Psoas muscle (tissue), 8 donors: ENCODE data around the gene YPEL2. TPM values are rescaled to one million over a fixed set of nuclear protein-coding genes. Genes with fewer than 3 reads are reported as not detected.

Experiments
- ATAC-seq, 4 donors: fragments of 200-7000 bp; cut with Tn5 transposase; one replicate each; pipeline ENCODE4 v1.9.1; 2020; ENCODE audit warnings: moderate library complexity in 3 of 4, mild to moderate bottlenecking in 2 of 4
- DNase-seq, 2 donors: peaks; one replicate each; pipeline ENCODE4 v3.0.0-alpha.2; 2020
- H3K27ac ChIP-seq: fragments of 200-600 bp; one replicate; pipeline ENCODE4 v1.8.0; 2022
- H3K27me3 ChIP-seq, 3 donors: fragments of 200-600 bp in 1 of 3; one replicate each; pipeline versions ENCODE4 v1.6.1 to v1.8.0; 2013 to 2022; ENCODE audit warnings: low read length in 2 of 3, mild to moderate bottlenecking in 2 of 3, moderate library complexity in 1 of 3; ENCODE audit not compliant: insufficient read depth in 3 of 3
- H3K36me3 ChIP-seq, 2 donors: fragments of 200-600 bp in 1 of 2; one replicate each; pipeline versions ENCODE4 v1.6.1 to v1.8.0; 2013 to 2022; ENCODE audit warnings: low read depth in 1 of 2, mild to moderate bottlenecking in 1 of 2, moderate library complexity in 1 of 2; ENCODE audit not compliant: insufficient read depth in 1 of 2
- H3K4me1 ChIP-seq: fragments of 200-600 bp; one replicate; pipeline ENCODE4 v1.8.0; 2022
- H3K4me3 ChIP-seq: fragments of 200-600 bp; one replicate; pipeline ENCODE4 v1.8.0; 2022; ENCODE audit warnings: mild to moderate bottlenecking
- H3K9me3 ChIP-seq: fragments of 200-600 bp; one replicate; pipeline ENCODE4 v1.8.0; 2022
- WGBS, 3 donors: extraction: QIAGEN DNeasy Blood & Tissue Kit; methylation state at CpG; one replicate each; pipeline versions ENCODE4 v1.1.6 to v1.1.7; 2013; 5-methylcytosine and 5-hydroxymethylcytosine counted together
- intact Hi-C, 2 donors: fragments of 100-400 bp; cut with DNase I; formaldehyde crosslinking; loops; one replicate each; pipeline versions ENCODE4 v1.11.0 to v1.14.2; 2022
- polyA plus RNA-seq, 3 donors: library from polyadenylated mRNA; stranded (reverse); fragments of 200-250 nt; gene quantifications; one replicate each; pipeline ENCODE4 v1.2.3, GENCODE V29; 2013
- total RNA-seq, 4 donors: library from RNA; stranded (reverse); fragmentation: NEBNext Ultra II Directional in 2 of 4; extraction: Animal tissue kit (Norgen Biotek cat#: 25700) in 2 of 4; gene quantifications; one replicate each; pipeline versions ENCODE4 v1.2.1 to v1.2.4, GENCODE V29; 2021 to 2023
- TF ChIP-seq, protein P1 (sequence below): fragments of 200-600 bp; IDR thresholded peaks from one replicate; pipeline ENCODE4 v1.8.0; 2022; ENCODE audit warnings: antibody characterized with exemption
- donor health status: healthy with polysubstance abuse.
- donor health status: DM: no; HTN: no; CAD: no; lungs with moderate emphysema.
- donor health status: Bipolar disorder and iron deficiency.
- donor health status: healthy.
- donor health status: DM: yes; HTN: yes; CAD: no.
- donor health status: DM: no; HTN: no; CAD: no.
- donor health status: DM: no; HTN: no; CAD: no.
- donor health status: DM: yes; HTN: yes; CAD: no.

Gene YPEL2
- total and polyA plus RNA-seq, 7 donors: 1.9 to 47.8 (median 19.9) TPM

DNA sequence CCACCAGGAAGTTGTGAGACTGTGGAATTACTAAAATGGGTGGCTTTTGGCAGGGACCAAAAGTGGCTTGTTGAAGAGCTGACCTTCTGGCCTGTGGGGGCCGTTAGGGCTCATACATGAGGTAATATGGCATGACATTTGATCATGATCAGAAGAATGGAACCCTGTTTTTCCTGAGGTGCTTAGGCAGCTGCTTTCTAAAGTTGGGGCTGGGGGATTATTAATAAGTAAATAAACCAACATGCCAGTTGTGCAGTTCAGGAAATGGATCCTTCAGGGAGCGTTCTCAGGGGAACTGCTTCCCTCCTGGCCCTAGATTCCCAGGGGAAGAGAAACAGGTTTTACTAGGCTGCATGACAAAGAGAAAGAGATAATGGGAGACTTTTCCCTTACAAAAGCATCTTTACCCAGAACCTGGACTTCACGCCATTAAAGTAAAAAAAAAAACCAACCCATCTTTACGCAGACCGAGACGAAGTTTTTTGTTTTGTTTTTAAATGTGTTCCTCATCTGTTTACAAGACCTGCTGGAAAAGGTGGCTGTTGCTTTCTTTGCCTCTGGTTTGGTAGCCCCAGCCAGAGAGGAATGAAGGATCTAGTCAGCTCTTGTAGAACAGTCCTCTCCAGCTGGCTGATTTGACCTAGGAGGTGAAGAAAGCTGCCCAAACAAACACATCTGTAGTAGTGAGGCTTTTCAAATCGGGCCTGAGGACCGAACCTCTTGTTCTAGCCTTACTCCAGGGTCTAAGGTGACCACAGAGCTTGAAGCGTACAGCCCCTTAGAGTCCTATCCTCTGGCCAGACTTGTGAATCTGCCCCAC, 22.7 kb downstream of the YPEL2 start:
- TF ChIP-seq, protein P1, sequence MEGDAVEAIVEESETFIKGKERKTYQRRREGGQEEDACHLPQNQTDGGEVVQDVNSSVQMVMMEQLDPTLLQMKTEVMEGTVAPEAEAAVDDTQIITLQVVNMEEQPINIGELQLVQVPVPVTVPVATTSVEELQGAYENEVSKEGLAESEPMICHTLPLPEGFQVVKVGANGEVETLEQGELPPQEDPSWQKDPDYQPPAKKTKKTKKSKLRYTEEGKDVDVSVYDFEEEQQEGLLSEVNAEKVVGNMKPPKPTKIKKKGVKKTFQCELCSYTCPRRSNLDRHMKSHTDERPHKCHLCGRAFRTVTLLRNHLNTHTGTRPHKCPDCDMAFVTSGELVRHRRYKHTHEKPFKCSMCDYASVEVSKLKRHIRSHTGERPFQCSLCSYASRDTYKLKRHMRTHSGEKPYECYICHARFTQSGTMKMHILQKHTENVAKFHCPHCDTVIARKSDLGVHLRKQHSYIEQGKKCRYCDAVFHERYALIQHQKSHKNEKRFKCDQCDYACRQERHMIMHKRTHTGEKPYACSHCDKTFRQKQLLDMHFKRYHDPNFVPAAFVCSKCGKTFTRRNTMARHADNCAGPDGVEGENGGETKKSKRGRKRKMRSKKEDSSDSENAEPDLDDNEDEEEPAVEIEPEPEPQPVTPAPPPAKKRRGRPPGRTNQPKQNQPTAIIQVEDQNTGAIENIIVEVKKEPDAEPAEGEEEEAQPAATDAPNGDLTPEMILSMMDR: no peak
- intact Hi-C loops: no loop called here
- Histone ChIP-seq H3K27me3 (no peaks in the 10 kb centered on the region), H3K27ac (peak overlapping the region; percentile 78), H3K36me3 (peaks cover 0 to 21% of the 10 kb centered on the region in 2 donors), H3K4me3 (no peak overlapping the region), H3K9me3 (no peaks in the 10 kb centered on the region), H3K4me1 (peaks cover 86% of the 10 kb centered on the region)
- ATAC-seq: no peak
- WGBS, 3 donors: 65 to 74% (median 69%) methylated on average over 9 of the region's 9 CpGs
- no peak for DNase-seq

DNA sequence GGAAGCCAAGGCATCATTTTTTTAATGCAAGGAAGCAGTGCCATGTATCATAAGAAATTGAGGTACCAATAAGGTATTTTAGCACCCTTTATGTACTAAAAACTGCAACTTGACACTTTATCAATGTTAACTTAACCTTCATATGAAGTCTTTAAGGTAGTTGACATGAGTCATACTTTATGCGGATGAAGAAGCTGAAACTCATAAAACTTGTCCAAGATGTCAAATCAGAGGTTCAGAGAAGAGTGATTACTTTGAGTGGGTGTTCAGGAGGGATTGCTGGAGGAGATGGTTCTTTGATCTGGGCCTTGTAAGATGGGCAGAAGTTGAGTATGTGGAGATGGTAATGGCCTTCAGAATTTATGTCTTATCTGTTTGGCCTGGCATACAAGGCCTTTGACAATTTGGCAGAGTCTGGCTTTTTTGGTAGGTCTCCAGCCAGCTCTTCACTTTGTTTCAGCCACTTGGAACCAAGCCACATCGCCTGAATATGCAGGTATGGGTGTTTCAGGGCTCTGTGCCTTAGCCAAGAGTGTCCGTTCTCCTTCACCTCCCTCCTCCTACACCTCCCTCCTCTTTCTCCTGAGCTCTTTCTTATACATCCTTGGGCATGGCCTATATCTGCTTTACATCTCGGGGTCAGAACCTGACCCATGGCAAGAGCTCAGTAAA, 23.7 kb downstream of the YPEL2 start:
- Histone ChIP-seq H3K4me3 (no peak overlapping the region), H3K9me3 (no peaks in the 10 kb centered on the region), H3K27ac (peak overlapping the region; percentile 78), H3K36me3 (peaks cover 0 to 21% of the 10 kb centered on the region in 2 donors), H3K27me3 (no peaks in the 10 kb centered on the region), H3K4me1 (peaks cover 86% of the 10 kb centered on the region)
- ATAC-seq (no peak), DNase-seq (no peak)
- TF ChIP-seq, protein P1: no peak
- 72 to 85% (median 75%) methylated on average over 4 of the region's 4 CpGs for WGBS, 3 donors
- intact Hi-C loops: no loop called here

DNA sequence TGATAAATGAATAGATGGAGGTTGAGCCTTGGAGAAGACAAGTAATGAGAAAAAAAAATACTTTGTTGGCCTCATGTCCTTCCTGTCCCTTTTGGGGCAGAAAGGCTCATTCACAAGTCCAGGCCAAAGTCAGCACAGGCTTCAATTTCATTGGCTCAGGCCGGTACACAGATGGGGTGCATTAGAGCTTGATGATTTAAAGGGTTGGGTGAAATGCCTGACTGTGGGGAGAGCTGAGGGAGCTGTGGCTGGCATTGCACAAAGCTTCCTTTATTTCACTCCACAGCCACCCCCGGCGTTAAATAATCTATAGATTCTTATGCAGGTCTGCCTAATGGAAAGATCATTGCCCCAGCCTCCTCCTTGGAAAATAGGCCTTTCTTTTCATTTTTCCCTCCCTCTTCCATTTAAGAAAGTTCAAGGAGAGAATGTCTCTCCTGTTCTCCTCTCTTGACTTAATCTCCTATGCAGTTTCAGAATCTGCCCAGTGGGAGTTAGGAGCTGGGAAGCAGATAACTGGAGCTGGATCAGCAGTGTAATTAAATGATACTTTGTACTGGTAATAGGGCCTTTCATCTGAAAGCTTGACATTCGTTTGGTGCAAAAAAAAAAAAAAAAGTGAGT, 24.4 kb downstream of the YPEL2 start:
- Histone ChIP-seq H3K27me3 (no peaks in the 10 kb centered on the region), H3K4me1 (peaks cover 85% of the 10 kb centered on the region)
- ATAC-seq: no peak

DNA sequence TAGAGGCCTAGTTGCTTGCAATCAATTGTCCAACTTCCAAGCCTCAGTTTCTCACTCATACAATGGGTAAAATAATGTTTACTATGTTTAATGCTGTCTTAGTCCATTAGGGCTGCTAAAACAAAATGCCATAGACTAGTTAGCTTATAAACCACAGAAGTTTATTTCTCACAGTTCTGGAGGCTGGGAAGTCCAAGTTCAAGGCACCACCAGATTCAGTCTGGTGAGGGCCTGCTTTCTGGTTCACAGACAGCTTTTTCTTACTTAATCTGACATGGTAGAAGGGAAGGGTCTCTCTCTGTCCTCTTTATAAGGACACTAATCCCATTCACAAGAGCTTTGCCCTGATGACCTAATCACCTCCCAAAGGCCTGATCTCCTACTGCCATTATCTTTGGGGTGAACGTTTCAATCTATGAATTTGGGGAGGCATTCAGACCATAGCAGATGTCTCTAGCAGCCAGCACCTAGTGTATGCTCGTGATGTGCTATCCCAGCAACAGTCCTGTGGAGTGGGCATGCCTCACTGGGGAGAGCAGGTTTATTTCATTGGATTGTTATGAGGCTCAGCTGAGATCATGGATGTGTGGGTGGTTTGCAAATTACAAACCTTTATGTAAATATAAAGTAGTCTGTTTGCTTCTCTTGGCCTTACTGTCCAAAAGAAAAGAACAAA, 25.2 kb downstream of the YPEL2 start:
- intact Hi-C loops: no loop called here
- peaks cover 85% of the 10 kb centered on the region for H3K4me1 ChIP-seq
- no peak for DNase-seq

More for the DNA sequence above, 24.4 kb downstream of the YPEL2 start:
- peak overlapping the region; percentile 78 for H3K27ac ChIP-seq
- no peak for DNase-seq
- peaks cover 0 to 21% of the 10 kb centered on the region in 2 donors for H3K36me3 ChIP-seq
- 54 to 63% (median 62%) methylated on average over 4 of the region's 4 CpGs for WGBS, 3 donors
- H3K4me3 ChIP-seq: no peak overlapping the region
- intact Hi-C loops: no loop called here
- TF ChIP-seq, protein P1: no peak
- H3K9me3 ChIP-seq: no peaks in the 10 kb centered on the region

More for the DNA sequence above, 25.2 kb downstream of the YPEL2 start:
- Histone ChIP-seq H3K27me3 (no peaks in the 10 kb centered on the region), H3K4me3 (no peak overlapping the region), H3K9me3 (no peaks in the 10 kb centered on the region), H3K36me3 (peaks cover 0 to 21% of the 10 kb centered on the region in 2 donors), H3K27ac (peak overlapping the region; percentile 78)
- no peak for ATAC-seq
- TF ChIP-seq, protein P1: no peak
- 64 to 73% (median 69%) methylated on average over 2 of the region's 2 CpGs for WGBS, 3 donors
